GM10266 (cell line): Measurements from ENCODE around the gene SLC2A4RG.

Experiments
- DNase-seq: peaks from one replicate; pipeline ENCODE4 v3.0.0; 2012; ENCODE audit errors: extremely low spot score
- CTCF ChIP-seq: IDR thresholded peaks from 2 replicates; pipeline ENCODE4 v1.5.1; 2012; ENCODE audit warnings: mild to moderate bottlenecking, low read depth; ENCODE audit not compliant: control insufficient read depth, insufficient read depth; ENCODE audit errors: missing control alignments

Gene SLC2A4RG

GRCh38 chr20:63693083-63693732 lies 46.4 kb upstream of the SLC2A4RG start:
- DNase-seq = no peak
- TF ChIP-seq CTCF = no peak

- DNase-seq = no peak
- no peak for TF ChIP-seq CTCF
Measured at GRCh38 chr20:63693733-63694583, 45.6 kb upstream of the SLC2A4RG start.

- DNase-seq = no peak
Measured at GRCh38 chr20:63694584-63695423, 44.8 kb upstream of the SLC2A4RG start.

GRCh38 chr20:63695424-63696305 lies 43.9 kb upstream of the SLC2A4RG start:
- no peak for DNase-seq
- no peak for TF ChIP-seq CTCF

More at GRCh38 chr20:63694584-63695423, 44.8 kb upstream of the SLC2A4RG start:
- TF ChIP-seq CTCF = no peak

- no peak for DNase-seq
- no peak for TF ChIP-seq CTCF
Measured at GRCh38 chr20:63696306-63696627, 43.3 kb upstream of the SLC2A4RG start.

GRCh38 chr20:63696628-63697356 lies 42.8 kb upstream of the SLC2A4RG start, which contains the start of gene TNFRSF6B:
Gene TNFRSF6B, plus strand, starts transcription at chr20:63696652. Its CDS starts 116 bp downstream, at chr20:63696768.
- DNase-seq = no peak
- TF ChIP-seq CTCF = no peak
